ENCODE measurements around the gene CDC42SE2.
"Not testable (repeated sequence)": the region's sequence is repeated elsewhere in the genome, so short reads cannot be mapped to it uniquely, and the experiment has no call there.

CDC42SE2 gene

DNA sequence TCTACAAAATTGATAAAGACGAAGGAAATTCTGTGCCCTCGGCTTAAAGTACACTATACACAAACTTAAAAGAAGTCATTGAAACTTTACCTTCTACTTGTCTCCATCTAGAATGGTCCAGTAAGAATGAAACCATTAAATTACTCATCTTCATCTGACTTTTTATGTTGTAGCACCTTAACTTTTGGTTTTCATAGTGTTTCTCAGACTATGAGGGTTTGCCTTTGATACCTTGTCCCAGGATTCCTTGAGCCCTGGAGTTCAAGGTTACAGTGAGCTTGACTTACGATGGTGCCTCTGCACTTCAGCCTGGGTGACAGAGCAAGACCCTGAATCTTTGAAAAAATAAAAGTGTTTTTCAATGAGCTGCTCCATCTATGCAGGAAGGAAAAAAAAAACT lies 132.2 kb downstream of the CDC42SE2 start:
- TF ChIP-seq, protein P1, sequence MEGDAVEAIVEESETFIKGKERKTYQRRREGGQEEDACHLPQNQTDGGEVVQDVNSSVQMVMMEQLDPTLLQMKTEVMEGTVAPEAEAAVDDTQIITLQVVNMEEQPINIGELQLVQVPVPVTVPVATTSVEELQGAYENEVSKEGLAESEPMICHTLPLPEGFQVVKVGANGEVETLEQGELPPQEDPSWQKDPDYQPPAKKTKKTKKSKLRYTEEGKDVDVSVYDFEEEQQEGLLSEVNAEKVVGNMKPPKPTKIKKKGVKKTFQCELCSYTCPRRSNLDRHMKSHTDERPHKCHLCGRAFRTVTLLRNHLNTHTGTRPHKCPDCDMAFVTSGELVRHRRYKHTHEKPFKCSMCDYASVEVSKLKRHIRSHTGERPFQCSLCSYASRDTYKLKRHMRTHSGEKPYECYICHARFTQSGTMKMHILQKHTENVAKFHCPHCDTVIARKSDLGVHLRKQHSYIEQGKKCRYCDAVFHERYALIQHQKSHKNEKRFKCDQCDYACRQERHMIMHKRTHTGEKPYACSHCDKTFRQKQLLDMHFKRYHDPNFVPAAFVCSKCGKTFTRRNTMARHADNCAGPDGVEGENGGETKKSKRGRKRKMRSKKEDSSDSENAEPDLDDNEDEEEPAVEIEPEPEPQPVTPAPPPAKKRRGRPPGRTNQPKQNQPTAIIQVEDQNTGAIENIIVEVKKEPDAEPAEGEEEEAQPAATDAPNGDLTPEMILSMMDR (IDR thresholded peaks at IDR 0.05; ENCODE audit: low read depth, low read length, missing control alignments): no peak
- no peak for DNase-seq (ENCODE audit: low read depth)
- H3K4me3 ChIP-seq (ENCODE audit: low read depth, low read length): no peak overlapping the region

DNA sequence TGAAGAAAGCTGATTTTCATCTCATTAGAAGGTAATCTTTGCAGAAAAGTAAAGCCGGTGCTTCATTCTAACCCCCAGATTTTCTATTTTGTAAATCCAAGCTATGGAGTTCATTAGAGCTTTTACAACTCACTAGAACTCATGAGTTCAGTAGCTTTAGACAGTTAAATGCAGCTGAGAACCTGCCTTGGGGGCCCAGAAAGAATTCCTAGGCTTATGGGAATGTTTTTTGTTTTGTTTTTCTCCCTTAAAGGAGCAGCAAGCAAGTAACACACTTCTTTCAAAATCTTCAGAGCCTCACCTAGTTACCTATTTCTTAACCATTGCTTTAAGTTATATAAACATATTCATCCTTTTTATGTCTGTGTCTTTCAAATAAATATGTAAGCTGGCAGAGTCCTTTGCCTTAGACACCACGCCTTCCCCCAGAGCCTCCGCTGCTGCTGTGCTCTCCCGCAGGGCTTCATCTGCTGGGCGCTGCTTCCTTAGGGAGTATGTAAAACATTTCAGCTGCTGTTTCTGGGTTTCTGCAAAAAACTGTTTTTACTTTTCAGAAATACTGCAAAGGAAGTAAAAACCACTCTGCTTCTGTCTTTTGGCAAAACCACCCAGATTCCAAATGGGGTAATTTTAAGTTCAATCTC lies 132.9 kb downstream of the CDC42SE2 start:
- no peak overlapping the region for H3K4me3 ChIP-seq (ENCODE audit: low read depth, low read length)
- TF ChIP-seq, protein P1 (IDR thresholded peaks at IDR 0.05; ENCODE audit: low read depth, low read length, missing control alignments): no peak
- DNase-seq (ENCODE audit: low read depth): no peak

GRCh38 chr5:131399007-131399406 lies 135.2 kb downstream of the CDC42SE2 start:
- H3K4me3 ChIP-seq (ENCODE audit: low read depth, low read length); DNase-seq (ENCODE audit: low read depth): not testable (repeated sequence)

DNA sequence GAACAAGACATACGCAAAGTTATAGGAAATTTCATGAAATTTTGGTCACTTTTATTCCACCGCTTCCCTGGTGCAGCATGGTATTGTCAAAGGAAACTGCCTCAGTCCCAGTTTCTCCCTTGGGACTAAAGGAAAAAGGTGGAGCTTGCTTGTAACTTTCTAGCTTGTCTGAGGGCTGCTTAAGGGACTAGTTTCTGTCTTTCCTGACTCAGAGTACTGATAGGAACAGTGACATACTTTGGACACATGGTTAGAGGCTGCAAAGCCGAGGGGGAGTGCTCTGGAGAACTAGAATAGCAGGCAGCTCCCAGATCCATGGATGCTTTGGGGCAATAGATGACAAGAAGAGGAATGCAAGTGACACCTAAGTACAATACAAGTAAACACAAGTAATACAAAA lies 136.7 kb downstream of the CDC42SE2 start:
- TF ChIP-seq, protein P1 (IDR thresholded peaks at IDR 0.05; ENCODE audit: low read depth, low read length, missing control alignments): no peak
- no peak overlapping the region for H3K4me3 ChIP-seq (ENCODE audit: low read depth, low read length)
- DNase-seq (ENCODE audit: low read depth): no peak

DNA sequence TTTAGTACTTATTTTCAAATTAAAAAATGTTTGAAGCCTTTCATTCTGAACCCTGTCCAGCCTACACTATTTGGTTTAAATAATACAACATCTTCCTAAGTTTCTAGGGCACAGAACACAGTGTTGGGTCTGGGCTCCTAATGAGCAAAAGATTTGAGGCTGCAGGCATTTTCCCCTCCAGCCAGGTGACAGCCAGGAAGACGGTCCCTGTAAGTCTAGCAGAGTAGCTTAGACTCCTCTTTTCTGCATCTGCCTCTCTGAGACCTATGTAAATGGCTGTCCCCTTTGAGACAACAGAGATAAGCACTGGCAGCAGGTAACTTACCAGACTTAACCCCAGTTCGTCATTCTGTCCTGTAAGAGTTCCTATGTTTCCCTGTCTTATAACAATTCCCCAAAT lies 141.8 kb downstream of the CDC42SE2 start:
- TF ChIP-seq, protein P1 (IDR thresholded peaks at IDR 0.05; ENCODE audit: low read depth, low read length, missing control alignments): no peak
- no peak overlapping the region for H3K4me3 ChIP-seq (ENCODE audit: low read depth, low read length)
- no peak for DNase-seq (ENCODE audit: low read depth)

DNA sequence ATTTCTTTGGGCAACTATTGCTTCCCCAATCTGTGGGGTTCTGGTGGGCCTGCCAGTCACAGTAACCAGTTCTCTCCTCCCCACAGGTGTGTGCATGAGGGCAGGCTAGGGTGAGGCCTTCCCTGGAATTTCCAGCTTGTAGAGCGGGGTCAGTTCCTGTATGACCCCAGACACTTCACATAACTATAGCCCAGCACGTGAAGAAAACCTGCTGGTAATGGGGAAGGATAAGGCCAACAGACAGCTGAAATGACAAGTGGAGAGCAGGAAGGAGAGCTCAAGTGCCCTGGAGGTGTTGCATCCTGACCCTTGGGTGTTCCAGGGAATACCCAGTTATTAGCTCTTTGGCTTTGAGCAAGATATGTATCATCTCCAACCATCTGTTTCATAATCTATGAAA lies 142.2 kb downstream of the CDC42SE2 start:
- TF ChIP-seq, protein P1 (IDR thresholded peaks at IDR 0.05; ENCODE audit: low read depth, low read length, missing control alignments): no peak
- no peak overlapping the region for H3K4me3 ChIP-seq (ENCODE audit: low read depth, low read length)
- DNase-seq (ENCODE audit: low read depth): no peak

GRCh38 chr5:131406975-131407638 lies 143.3 kb downstream of the CDC42SE2 start:
- H3K4me3 ChIP-seq (ENCODE audit: low read depth, low read length): no peak overlapping the region
- no peak for DNase-seq (ENCODE audit: low read depth)
- TF ChIP-seq, protein P1 (IDR thresholded peaks at IDR 0.05; ENCODE audit: low read depth, low read length, missing control alignments): no peak
